NOMO-1 (cell line): ENCODE data around the gene JPH2.

Experiments
- DNase-seq, 2 experiments: peaks; one replicate each; lab custom pipeline; 2025; ENCODE audit not compliant: unreplicated experiment in 2 of 2; lab: John Stamatoyannopoulos, UW

The JPH2 gene

GRCh38 chr20:44160133-44160532, 26.9 kb downstream of the JPH2 start:
- DNase-seq: no peak

DNA sequence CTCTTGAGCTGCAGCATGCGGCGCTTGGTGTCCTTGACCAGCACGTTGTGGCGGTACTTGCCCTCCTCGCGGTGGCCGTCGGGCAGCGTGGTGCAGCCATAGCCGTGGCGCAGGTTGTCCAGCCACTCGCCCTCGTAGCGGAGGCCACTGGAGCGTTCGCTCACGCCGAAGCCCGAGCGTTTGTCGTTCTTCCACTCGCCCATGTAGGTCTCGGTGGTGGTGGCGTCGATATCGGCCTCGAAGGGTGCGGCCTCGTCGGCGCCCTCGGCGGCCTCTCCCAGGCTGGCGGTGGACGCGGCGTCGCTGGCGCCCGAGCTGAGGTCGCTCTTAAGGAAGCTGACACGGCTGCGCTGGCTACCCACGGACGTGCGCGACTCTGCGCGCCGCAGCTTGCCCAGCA, 27.3 kb downstream of the JPH2 start:
- no peak for DNase-seq

DNA sequence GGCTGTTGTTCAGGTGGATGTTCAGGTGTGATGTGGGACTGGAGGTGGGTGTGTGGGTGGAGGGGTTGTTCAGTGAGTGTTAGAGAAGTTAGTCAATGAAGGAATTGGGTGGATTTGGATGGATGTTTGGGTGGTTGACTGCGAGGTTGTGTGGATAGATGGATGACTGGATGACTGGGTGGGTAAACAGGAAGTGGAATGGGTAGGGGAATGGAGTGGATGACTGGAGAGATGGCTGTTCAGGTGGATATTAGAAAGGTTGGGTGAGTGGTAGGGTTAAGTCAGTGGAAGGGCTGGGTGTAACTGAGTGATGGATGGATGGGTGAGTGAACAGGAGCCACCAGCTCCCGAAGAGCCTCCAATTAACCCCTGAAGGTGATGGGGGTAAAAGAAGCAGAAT, 27.9 kb downstream of the JPH2 start:
- DNase-seq: no peak

- no peak for DNase-seq
Measured at GRCh38 chr20:44157061-44157460, 29.9 kb downstream of the JPH2 start.

- DNase-seq: no peak
Measured at GRCh38 chr20:44154521-44155001, 32.4 kb downstream of the JPH2 start.

DNA sequence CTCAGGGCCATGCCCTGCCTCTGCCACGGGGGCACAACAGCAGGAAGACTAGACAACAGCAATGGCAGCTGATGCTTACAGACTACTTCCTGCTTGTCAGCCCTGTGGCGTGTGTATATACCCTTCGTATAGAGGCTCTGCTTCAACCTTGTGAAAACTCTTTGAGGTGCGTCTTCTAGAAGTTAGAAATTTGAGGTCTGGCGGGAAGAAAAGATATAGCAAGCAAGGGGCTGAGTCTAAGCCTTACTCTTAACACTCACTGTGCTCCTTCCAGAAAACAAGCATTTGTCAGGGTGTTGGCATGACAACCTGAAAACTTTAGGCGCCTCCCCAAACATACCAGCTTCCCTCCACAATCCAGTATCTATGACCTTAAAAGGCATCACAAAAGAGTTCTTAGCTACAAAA, 33.3 kb downstream of the JPH2 start:
- DNase-seq: no peak

- no peak for DNase-seq
Measured at GRCh38 chr20:44151621-44152416, 35.2 kb downstream of the JPH2 start.

DNA sequence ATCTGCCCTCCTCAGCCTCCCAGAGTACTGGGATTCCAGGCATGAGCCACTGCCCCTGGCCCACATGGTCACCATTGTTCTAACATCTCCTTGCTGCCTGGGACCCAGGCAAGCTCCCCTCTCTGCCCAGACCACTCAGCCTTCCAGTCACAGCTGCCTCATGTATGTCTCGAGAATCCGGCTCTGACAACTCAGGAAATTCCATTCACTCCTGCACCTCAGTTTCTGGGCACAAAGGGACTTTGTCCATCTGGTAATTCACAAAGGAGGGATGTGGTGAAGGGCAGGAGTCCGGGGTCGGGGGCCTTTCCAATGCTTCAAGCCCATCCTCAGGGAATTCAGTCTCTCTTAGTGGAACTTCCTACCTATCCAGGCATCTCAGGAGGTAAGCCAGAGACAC, 40.7 kb downstream of the JPH2 start:
- no peak for DNase-seq

DNA sequence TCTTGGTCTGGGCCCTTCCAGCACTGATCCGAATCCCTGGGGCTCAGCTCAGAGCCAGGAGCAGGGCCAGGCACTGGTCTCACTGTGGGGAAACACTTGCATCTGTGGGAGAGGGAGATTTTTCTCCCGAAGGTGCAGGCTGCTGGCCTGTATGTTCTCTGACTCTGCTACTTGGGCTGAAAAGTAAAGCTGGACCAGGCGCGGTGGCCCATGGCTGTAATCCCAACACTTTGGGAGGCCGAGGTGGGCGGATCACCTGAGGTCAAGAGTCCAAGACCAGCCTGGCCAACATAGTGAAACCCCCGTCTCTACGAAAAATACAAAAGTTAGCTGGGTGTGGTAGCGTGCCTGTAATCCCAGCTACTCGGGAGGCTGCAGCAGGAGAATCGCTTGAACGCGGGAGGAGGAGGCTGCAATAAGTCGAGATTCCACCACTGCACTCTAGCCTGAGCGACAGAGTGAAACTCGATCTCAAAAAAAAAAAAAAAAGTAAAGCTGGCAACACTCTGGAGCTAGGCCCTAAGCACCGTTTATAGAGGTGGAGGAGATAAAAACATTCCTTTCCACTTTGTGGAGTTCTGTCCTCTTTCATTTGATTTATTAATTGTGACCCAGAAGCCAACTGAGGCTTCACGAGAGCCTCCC, 41.7 kb downstream of the JPH2 start:
- no peak for DNase-seq

DNA sequence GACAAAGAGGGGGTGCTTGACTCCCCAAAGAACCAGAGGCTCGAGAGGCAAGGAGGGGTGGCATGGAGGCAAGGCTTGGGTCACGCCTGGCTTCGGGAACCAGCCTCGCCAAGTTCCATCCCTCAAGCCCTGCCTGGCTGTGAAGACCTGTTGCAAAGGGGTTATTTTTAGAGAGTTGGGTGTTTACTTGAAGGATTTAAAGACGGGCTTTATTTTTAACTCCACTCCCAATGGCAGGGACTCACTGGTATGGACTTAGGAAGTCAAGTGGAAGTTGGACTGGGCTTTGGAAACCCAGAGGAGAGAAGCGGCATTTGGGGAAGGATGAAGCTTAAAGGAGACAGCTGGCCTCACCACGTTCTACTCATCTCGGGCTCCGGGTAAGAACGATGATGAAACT, 43.1 kb downstream of the JPH2 start:
- DNase-seq: no peak

- DNase-seq: no peak
Measured at GRCh38 chr20:44142413-44142812, 44.6 kb downstream of the JPH2 start.

GRCh38 chr20:44141873-44142272, 45.1 kb downstream of the JPH2 start:
- DNase-seq: no peak

DNA sequence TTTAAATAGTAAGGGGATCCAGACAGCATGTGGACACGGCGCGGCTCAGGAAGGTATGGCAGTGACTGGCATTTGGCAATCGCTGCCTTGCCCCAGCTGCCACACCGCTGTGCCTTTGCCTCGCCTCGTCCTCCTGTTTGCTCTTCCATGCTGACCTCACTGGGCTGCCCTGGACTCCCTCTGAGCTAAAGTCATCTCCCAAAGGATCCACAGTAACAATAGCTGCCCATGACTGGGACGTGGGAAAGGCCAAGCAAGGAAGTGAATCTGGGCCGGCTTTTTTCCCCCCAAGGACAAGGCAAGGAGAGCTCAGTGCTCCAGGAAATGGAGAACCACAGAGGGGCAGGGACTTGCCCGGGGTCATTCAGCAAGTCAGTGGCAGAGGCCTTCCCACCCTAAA, 48.1 kb downstream of the JPH2 start:
- DNase-seq: no peak

- DNase-seq: no peak
Measured at GRCh38 chr20:44137266-44137801, 49.7 kb downstream of the JPH2 start.

- DNase-seq: no peak
Measured at GRCh38 chr20:44136579-44137265, 50.3 kb downstream of the JPH2 start.

DNA sequence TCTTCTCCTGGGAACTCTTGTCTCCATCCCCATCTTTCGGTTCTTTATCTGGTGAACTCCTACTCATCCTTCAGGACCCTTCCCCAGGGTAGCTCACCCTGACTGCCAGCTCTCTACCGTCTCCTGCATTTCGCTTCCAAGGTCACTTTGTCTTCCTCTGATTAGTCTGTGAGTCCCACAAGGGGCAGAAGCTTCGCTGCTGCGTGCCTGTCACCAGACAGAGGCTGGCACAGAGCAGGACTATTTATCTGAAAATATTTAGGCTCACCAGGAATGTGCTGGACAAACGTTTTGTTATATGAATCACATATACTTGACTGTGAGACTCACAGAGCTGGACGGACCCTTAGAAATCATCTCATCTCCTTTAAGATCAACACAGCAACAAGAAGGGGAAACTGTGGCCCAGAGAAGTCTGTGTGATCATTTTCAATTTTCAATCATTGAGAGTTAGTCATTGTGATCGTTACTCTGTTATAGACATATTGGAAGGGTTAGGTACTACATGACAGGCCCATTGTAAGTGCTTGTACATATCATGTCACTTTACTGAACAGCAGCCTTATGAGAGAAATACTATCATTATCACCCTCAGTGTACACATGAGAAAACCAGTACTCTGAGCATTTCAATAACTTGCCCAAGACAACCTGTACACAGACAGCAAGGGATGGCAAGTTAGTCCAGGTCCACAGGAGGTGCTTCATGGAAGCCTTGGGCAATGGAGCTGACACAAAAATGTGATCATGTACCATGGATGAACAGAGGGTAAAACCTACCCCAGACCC, 51.4 kb downstream of the JPH2 start:
- DNase-seq: no peak

GRCh38 chr20:44135012-44135412, 52.0 kb downstream of the JPH2 start:
- DNase-seq: peak; percentile 62 to 90

GRCh38 chr20:44133424-44133823, 53.6 kb downstream of the JPH2 start:
- DNase-seq: peak; percentile 5 to 22

- no peak for DNase-seq
Measured at GRCh38 chr20:44131704-44132103, 55.3 kb downstream of the JPH2 start.

- no peak for DNase-seq
Measured at GRCh38 chr20:44129911-44130718, 56.9 kb downstream of the JPH2 start.
